Astrocyte of the cerebellum (primary cell): Measurements from ENCODE around the gene TCTN1.
"Not testable (repeated sequence)": the region's sequence is repeated elsewhere in the genome, so short reads cannot be mapped to it uniquely, and the experiment has no call there.

Source experiments
- DNase-seq: peaks from one replicate; pipeline ENCODE4 v3.0.0-alpha.2; 2011; ENCODE audit warnings: low read depth
- H3K4me3 ChIP-seq: 2 replicates; pipeline ENCODE4 v1.5.1; 2011; ENCODE audit warnings: mild to moderate bottlenecking, low read depth, low read length, moderate library complexity
- CTCF ChIP-seq: IDR thresholded peaks from 2 replicates; pipeline ENCODE4 v1.5.1; 2012; ENCODE audit warnings: low read length, low read depth, moderate library complexity, mild to moderate bottlenecking; ENCODE audit errors: missing control alignments
- in situ Hi-C: cut with HindIII; loops from 2 replicates; pipeline ENCODE4 v1.10.0; 2017; ENCODE audit warnings: low sequenced_read_pairs

The TCTN1 gene

GRCh38 chr12:110579535-110580253 lies 34.2 kb upstream of the TCTN1 start:
- DNase-seq = no peak
- TF ChIP-seq CTCF = no peak
- H3K4me3 ChIP-seq = no peak overlapping the region
- in situ Hi-C loops = no loop called here

GRCh38 chr12:110581931-110582275 lies 32.0 kb upstream of the TCTN1 start:
- in situ Hi-C loops = no loop called here
- no peak for DNase-seq
- H3K4me3 ChIP-seq = peak overlapping the region; percentile 66
- TF ChIP-seq CTCF = no peak

GRCh38 chr12:110582276-110583136 lies 31.4 kb upstream of the TCTN1 start:
- no peak for DNase-seq
- TF ChIP-seq CTCF = no peak
- in situ Hi-C loops = no loop called here
- peak overlapping the region; percentile 66 for H3K4me3 ChIP-seq

GRCh38 chr12:110583137-110584059 lies 30.5 kb upstream of the TCTN1 start, which contains the start of gene PPTC7:
Gene PPTC7 (minus strand): TSS chr12:110583318. CDS start chr12:110583031, 287 bp downstream.
- in situ Hi-C loops = no loop called here

GRCh38 chr12:110585231-110585799 lies 28.6 kb upstream of the TCTN1 start:
- no peak for DNase-seq

More at GRCh38 chr12:110583137-110584059, 30.5 kb upstream of the TCTN1 start, which contains the start of gene PPTC7:
- H3K4me3 ChIP-seq = peak within 1 kb of the TSS; percentile 66
- no peak for TF ChIP-seq CTCF
- DNase-seq = peak; percentile 90

GRCh38 chr12:110587102-110587501 lies 26.8 kb upstream of the TCTN1 start:
- DNase-seq, in situ Hi-C loops, H3K4me3 ChIP-seq: not testable (repeated sequence)

More at GRCh38 chr12:110585231-110585799, 28.6 kb upstream of the TCTN1 start:
- in situ Hi-C loops = no loop called here
- no peak overlapping the region for H3K4me3 ChIP-seq
- no peak for TF ChIP-seq CTCF
